Measurements from ENCODE around the gene SYT10. TPM values are rescaled to one million over a fixed set of nuclear protein-coding genes. Genes with fewer than 3 reads are reported as not detected.

The SYT10 gene, protein sequence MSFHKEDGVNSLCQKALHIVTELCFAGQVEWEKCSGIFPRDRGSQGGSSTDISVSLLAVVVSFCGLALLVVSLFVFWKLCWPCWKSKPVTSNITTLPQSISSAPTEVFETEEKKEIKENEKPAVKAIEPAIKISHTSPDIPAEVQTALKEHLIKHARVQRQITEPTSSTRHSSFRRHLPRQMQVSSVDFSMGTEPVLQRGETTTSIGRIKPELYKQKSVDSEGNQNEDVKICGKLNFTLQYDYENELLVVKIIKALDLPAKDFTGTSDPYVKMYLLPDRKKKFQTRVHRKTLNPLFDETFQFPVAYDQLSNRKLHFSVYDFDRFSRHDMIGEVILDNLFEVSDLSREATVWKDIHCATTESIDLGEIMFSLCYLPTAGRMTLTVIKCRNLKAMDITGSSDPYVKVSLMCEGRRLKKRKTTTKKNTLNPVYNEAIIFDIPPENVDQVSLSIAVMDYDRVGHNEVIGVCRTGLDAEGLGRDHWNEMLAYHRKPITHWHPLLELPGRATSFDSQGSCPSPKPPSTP
- total RNA-seq, result not detected in 2 replicates

GRCh38 chr12:33439587-33440011, at the start of gene SYT10:
Gene SYT10 (minus strand): TSS chr12:33439819. CDS start chr12:33439522, 297 bp downstream.

All from mesangial cell (primary cell).